Measurements from ENCODE around the gene EFCAB14.

Gene EFCAB14

GRCh38 chr1:46649764-46650163, 69.2 kb downstream of the EFCAB14 start:
- DNase-seq (ENCODE audit: low spot score): no peak
- TF ChIP-seq, protein P1, sequence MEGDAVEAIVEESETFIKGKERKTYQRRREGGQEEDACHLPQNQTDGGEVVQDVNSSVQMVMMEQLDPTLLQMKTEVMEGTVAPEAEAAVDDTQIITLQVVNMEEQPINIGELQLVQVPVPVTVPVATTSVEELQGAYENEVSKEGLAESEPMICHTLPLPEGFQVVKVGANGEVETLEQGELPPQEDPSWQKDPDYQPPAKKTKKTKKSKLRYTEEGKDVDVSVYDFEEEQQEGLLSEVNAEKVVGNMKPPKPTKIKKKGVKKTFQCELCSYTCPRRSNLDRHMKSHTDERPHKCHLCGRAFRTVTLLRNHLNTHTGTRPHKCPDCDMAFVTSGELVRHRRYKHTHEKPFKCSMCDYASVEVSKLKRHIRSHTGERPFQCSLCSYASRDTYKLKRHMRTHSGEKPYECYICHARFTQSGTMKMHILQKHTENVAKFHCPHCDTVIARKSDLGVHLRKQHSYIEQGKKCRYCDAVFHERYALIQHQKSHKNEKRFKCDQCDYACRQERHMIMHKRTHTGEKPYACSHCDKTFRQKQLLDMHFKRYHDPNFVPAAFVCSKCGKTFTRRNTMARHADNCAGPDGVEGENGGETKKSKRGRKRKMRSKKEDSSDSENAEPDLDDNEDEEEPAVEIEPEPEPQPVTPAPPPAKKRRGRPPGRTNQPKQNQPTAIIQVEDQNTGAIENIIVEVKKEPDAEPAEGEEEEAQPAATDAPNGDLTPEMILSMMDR (IDR thresholded peaks at IDR 0.05; ENCODE audit: extremely low read depth, insufficient read depth, missing control alignments): no peak
- in situ Hi-C loops (cut with MboI; ENCODE audit: low pct_unique_long_range_greater_than_20kb, low sequenced_read_pairs, unreplicated experiment): no loop called here

GRCh38 chr1:46647611-46648010, 71.3 kb downstream of the EFCAB14 start:
- in situ Hi-C loops (cut with MboI; ENCODE audit: low pct_unique_long_range_greater_than_20kb, low sequenced_read_pairs, unreplicated experiment): no loop called here
- no peak for DNase-seq (ENCODE audit: low spot score)
- TF ChIP-seq, protein P1 (IDR thresholded peaks at IDR 0.05; ENCODE audit: extremely low read depth, insufficient read depth, missing control alignments): no peak

GRCh38 chr1:46646844-46647243, 72.1 kb downstream of the EFCAB14 start:
- in situ Hi-C loops (cut with MboI; ENCODE audit: low pct_unique_long_range_greater_than_20kb, low sequenced_read_pairs, unreplicated experiment): no loop called here
- DNase-seq (ENCODE audit: low spot score): no peak
- TF ChIP-seq, protein P1 (IDR thresholded peaks at IDR 0.05; ENCODE audit: extremely low read depth, insufficient read depth, missing control alignments): no peak

GRCh38 chr1:46646331-46646730, 72.6 kb downstream of the EFCAB14 start:
- in situ Hi-C loops (cut with MboI; ENCODE audit: low pct_unique_long_range_greater_than_20kb, low sequenced_read_pairs, unreplicated experiment): no loop called here
- TF ChIP-seq, protein P1 (IDR thresholded peaks at IDR 0.05; ENCODE audit: extremely low read depth, insufficient read depth, missing control alignments): no peak
- no peak for DNase-seq (ENCODE audit: low spot score)

DNA sequence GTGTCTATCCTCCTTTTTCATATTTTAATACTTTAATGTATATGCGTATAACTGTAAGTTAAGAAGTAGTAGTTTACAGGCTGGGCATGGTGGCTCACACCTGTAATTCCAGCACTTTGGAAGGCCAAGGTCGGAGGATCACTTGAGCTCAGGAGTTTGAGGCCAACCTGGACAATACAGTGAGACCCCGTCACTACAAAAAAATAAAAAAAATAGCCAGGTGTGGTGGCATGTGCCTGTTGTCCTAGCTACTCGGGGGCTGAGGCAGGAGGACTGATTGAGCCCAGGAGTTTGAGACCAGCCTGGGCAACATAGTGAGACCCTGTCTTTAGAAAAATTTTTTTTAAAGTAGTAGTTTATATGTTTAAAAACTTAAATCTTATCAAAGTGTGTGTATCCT, 73.1 kb downstream of the EFCAB14 start:
- DNase-seq (ENCODE audit: low spot score): no peak
- TF ChIP-seq, protein P1 (IDR thresholded peaks at IDR 0.05; ENCODE audit: extremely low read depth, insufficient read depth, missing control alignments): no peak
- in situ Hi-C loops (cut with MboI; ENCODE audit: low pct_unique_long_range_greater_than_20kb, low sequenced_read_pairs, unreplicated experiment): no loop called here

- DNase-seq (ENCODE audit: low spot score): no peak
- TF ChIP-seq, protein P1 (IDR thresholded peaks at IDR 0.05; ENCODE audit: extremely low read depth, insufficient read depth, missing control alignments): no peak
- in situ Hi-C loops (cut with MboI; ENCODE audit: low pct_unique_long_range_greater_than_20kb, low sequenced_read_pairs, unreplicated experiment): no loop called here
Measured at GRCh38 chr1:46643368-46643775, 75.5 kb downstream of the EFCAB14 start.
